WTC11 (cell line): Measurements from ENCODE around the gene DDX51. TPM values are rescaled to one million over a fixed set of nuclear protein-coding genes. Genes with fewer than 3 reads are reported as not detected.
A peak's percentile ranks its signal among the peaks of the same experiment; 100 is the strongest.

Experiments
- ATAC-seq: fragments of 200-7000 bp; cut with Tn5 transposase; 2 replicates; pipeline ENCODE4 v1.10.0; 2021; ENCODE audit warnings: mild to moderate bottlenecking, moderate library complexity
- CTCF ChIA-PET: fragments of 300-600 bp; sonication (Branson Sonifier 250); formaldehyde crosslinking; loops from one replicate; lab custom pipeline; 2021; ENCODE audit warnings: antibody characterized with exemption; lab: Charles Lee
- POLR2A ChIA-PET: fragments of 350-600 bp; sonication (Branson Sonifier 250); formaldehyde crosslinking; loops from one replicate; lab custom pipeline; 2021; ENCODE audit warnings: antibody characterized with exemption; lab: Charles Lee
- DNase-seq: peaks from one replicate; pipeline ENCODE4 v3.0.0; 2021; ENCODE audit warnings: low spot score
- H3K27ac Mint-ChIP-seq: 2 replicates; pipeline ENCODE4 v1.8.0; 2021; ENCODE audit warnings: mixed read lengths
- H3K27me3 Mint-ChIP-seq: 2 replicates; pipeline ENCODE4 v1.8.0; 2021; ENCODE audit warnings: low read depth, mild to moderate bottlenecking, moderate library complexity, mixed read lengths
- H3K36me3 Mint-ChIP-seq: 2 replicates; pipeline ENCODE4 v1.8.0; 2021; ENCODE audit warnings: mixed read lengths
- H3K4me1 Mint-ChIP-seq: 2 replicates; pipeline ENCODE4 v1.8.0; 2022; ENCODE audit warnings: mixed read lengths
- H3K4me3 Mint-ChIP-seq: 2 replicates; pipeline ENCODE4 v1.8.0; 2021; ENCODE audit warnings: mild to moderate bottlenecking, moderate library complexity, mixed read lengths
- H3K9me3 Mint-ChIP-seq: 2 replicates; pipeline ENCODE4 v1.8.0; 2021; ENCODE audit warnings: mixed read lengths
- ELF4 ChIP-seq: sonication (generic); formaldehyde crosslinking; IDR thresholded peaks from 2 replicates; pipeline ENCODE4 v1.8.1; 2022; ENCODE audit warnings: low read depth, mild to moderate bottlenecking, moderate library complexity, missing genetic modification reagents
- FOXK1 ChIP-seq: sonication (generic); formaldehyde crosslinking; IDR thresholded peaks from 2 replicates; pipeline ENCODE4 v1.8.0; 2022; ENCODE audit warnings: mild to moderate bottlenecking, moderate library complexity, missing genetic modification reagents
- JUN ChIP-seq: sonication (generic); formaldehyde crosslinking; IDR thresholded peaks from 2 replicates; pipeline ENCODE4 v1.8.0; 2023; ENCODE audit warnings: mild to moderate bottlenecking, missing genetic modification reagents
- MXD4 ChIP-seq: fragments of 250-450 bp; sonication (Bioruptor Pico); IDR thresholded peaks from 2 replicates; pipeline ENCODE4 v1.8.0; 2021; ENCODE audit warnings: mild to moderate bottlenecking, moderate library complexity, borderline replicate concordance
- NFE2L1 ChIP-seq: sonication (generic); formaldehyde crosslinking; IDR thresholded peaks from 2 replicates; pipeline ENCODE4 v1.8.1; 2023; ENCODE audit warnings: missing genetic modification reagents
- PRRX2 ChIP-seq: fragments of 250-450 bp; sonication (Bioruptor Pico); IDR thresholded peaks from 2 replicates; pipeline ENCODE4 v1.8.0; 2021; ENCODE audit warnings: mild to moderate bottlenecking
- SMAD4 ChIP-seq: sonication (generic); formaldehyde crosslinking; IDR thresholded peaks from 2 replicates; pipeline ENCODE4 v1.8.0; 2022; ENCODE audit warnings: mild to moderate bottlenecking, missing genetic modification reagents
- TP53 ChIP-seq: sonication (generic); formaldehyde crosslinking; IDR thresholded peaks from 2 replicates; pipeline ENCODE4 v1.8.1; 2023; ENCODE audit warnings: mild to moderate bottlenecking, missing genetic modification reagents
- ZBTB21 ChIP-seq: sonication (generic); formaldehyde crosslinking; IDR thresholded peaks from 2 replicates; pipeline ENCODE4 v1.8.1; 2023; ENCODE audit warnings: mild to moderate bottlenecking, missing genetic modification reagents, borderline replicate concordance
- ZNF232 ChIP-seq: sonication (generic); formaldehyde crosslinking; IDR thresholded peaks from 2 replicates; pipeline ENCODE4 v1.8.0; 2022; ENCODE audit warnings: mild to moderate bottlenecking, missing genetic modification reagents
- ZNF396 ChIP-seq: fragments of 250-450 bp; sonication (Bioruptor Pico); IDR thresholded peaks from 2 replicates; pipeline ENCODE4 v1.8.0; 2021; ENCODE audit warnings: mild to moderate bottlenecking, moderate library complexity, borderline replicate concordance
- ZNF416 ChIP-seq: fragments of 250-450 bp; sonication (Bioruptor Pico); IDR thresholded peaks from 2 replicates; pipeline ENCODE4 v1.9.0; 2021; ENCODE audit warnings: mild to moderate bottlenecking, inconsistent platforms
- ZNF423 ChIP-seq: fragments of 250-450 bp; sonication (Bioruptor Pico); IDR thresholded peaks from 2 replicates; pipeline ENCODE4 v2.1.2; 2022; ENCODE audit warnings: mild to moderate bottlenecking, moderate library complexity
- total RNA-seq: library from RNA; stranded (reverse); gene quantifications from 3 replicates; pipeline ENCODE4 v1.2.3, GENCODE V29; 2021
- TF ChIP-seq, protein P1 (sequence below): sonication (generic); formaldehyde crosslinking; IDR thresholded peaks from 2 replicates; pipeline ENCODE4 v1.8.1; 2023; ENCODE audit warnings: mild to moderate bottlenecking, missing genetic modification reagents
- TF ChIP-seq, protein P2 (sequence below): fragments of 250-450 bp; sonication (Bioruptor Pico); IDR thresholded peaks from 2 replicates; pipeline ENCODE4 v1.9.0; 2021; ENCODE audit warnings: mild to moderate bottlenecking
- TF ChIP-seq, protein P3 (sequence below): sonication (generic); formaldehyde crosslinking; IDR thresholded peaks from 2 replicates; pipeline ENCODE4 v1.8.1; 2022; ENCODE audit warnings: low read depth, mild to moderate bottlenecking, moderate library complexity, missing genetic modification reagents, borderline replicate concordance
- TF ChIP-seq, protein P4 (sequence below): fragments of 250-450 bp; sonication (Bioruptor Pico); IDR thresholded peaks from 2 replicates; pipeline ENCODE4 v1.9.0; 2021; ENCODE audit warnings: mild to moderate bottlenecking, borderline replicate concordance
- TF ChIP-seq, protein P5 (sequence below): sonication (generic); formaldehyde crosslinking; IDR thresholded peaks from 2 replicates; pipeline ENCODE4 v1.8.1; 2022; ENCODE audit warnings: mild to moderate bottlenecking, moderate library complexity, missing genetic modification reagents
- TF ChIP-seq, protein P6 (sequence below): fragments of 250-450 bp; sonication (Bioruptor Pico); IDR thresholded peaks from 2 replicates; pipeline ENCODE4 v2.1.2; 2022; ENCODE audit warnings: mild to moderate bottlenecking, moderate library complexity

DDX51 gene
- total RNA-seq, 1 experiment from 2014 or later = 32.7 TPM

DNA sequence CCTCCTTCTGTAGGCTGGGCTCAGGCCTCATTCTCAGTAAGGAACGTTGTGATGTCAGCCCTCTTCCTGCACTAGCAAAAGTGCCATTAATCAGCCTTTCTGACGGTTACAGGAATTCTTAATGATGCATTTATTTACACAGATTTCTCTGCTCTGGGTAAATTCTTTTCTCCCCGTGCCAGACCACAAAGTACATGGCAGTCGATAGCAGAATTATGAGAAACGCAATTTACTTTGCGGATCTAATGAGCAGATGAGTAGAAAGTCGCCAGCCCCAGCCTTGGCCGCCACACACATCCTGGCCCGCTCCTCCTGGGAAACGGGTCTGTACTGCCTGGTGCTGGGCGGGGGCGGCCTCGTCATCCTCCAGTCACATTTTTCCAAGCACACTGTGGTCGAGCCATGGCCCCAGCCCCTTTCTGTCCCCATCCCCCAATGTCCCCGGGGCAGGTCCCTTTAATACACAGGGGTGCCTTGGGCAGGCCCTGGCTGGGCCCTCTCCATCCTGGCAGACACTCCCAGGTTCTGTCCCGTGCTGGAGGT is 26.0 kb upstream of the DDX51 start (continued):
- TF ChIP-seq, protein P1, sequence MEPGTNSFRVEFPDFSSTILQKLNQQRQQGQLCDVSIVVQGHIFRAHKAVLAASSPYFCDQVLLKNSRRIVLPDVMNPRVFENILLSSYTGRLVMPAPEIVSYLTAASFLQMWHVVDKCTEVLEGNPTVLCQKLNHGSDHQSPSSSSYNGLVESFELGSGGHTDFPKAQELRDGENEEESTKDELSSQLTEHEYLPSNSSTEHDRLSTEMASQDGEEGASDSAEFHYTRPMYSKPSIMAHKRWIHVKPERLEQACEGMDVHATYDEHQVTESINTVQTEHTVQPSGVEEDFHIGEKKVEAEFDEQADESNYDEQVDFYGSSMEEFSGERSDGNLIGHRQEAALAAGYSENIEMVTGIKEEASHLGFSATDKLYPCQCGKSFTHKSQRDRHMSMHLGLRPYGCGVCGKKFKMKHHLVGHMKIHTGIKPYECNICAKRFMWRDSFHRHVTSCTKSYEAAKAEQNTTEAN (CRISPR knock-in tag) = no peak
- TF ChIP-seq, protein P2, sequence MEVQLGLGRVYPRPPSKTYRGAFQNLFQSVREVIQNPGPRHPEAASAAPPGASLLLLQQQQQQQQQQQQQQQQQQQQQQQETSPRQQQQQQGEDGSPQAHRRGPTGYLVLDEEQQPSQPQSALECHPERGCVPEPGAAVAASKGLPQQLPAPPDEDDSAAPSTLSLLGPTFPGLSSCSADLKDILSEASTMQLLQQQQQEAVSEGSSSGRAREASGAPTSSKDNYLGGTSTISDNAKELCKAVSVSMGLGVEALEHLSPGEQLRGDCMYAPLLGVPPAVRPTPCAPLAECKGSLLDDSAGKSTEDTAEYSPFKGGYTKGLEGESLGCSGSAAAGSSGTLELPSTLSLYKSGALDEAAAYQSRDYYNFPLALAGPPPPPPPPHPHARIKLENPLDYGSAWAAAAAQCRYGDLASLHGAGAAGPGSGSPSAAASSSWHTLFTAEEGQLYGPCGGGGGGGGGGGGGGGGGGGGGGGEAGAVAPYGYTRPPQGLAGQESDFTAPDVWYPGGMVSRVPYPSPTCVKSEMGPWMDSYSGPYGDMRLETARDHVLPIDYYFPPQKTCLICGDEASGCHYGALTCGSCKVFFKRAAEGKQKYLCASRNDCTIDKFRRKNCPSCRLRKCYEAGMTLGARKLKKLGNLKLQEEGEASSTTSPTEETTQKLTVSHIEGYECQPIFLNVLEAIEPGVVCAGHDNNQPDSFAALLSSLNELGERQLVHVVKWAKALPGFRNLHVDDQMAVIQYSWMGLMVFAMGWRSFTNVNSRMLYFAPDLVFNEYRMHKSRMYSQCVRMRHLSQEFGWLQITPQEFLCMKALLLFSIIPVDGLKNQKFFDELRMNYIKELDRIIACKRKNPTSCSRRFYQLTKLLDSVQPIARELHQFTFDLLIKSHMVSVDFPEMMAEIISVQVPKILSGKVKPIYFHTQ (CRISPR knock-in tag) = no peak
- TF ChIP-seq, protein P3, sequence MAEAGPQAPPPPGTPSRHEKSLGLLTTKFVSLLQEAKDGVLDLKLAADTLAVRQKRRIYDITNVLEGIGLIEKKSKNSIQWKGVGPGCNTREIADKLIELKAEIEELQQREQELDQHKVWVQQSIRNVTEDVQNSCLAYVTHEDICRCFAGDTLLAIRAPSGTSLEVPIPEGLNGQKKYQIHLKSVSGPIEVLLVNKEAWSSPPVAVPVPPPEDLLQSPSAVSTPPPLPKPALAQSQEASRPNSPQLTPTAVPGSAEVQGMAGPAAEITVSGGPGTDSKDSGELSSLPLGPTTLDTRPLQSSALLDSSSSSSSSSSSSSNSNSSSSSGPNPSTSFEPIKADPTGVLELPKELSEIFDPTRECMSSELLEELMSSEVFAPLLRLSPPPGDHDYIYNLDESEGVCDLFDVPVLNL = no peak
- no peak for TF ChIP-seq FOXK1 (CRISPR knock-in tag)
- TF ChIP-seq SMAD4 (CRISPR knock-in tag) = no peak

DNA sequence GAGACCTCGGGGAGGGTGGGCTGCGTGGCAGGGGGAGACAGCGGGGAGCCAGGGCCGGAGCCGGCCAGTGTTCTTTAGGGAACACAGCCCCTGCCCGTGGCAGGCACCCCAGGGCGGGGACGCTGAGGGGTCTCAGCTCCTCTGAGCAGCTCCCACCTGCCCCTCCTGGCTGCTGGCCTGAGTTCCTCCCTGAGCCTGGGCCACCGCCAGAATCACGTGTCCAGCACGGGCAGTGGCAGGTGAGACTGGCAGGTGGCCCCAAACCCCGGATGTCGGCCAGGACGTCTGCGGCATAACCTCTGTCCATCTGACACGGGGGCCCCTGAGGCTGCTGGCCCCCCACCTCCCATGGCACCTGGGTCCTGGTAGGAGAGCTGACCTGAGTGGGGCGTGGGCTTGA is 25.3 kb upstream of the DDX51 start:
- CTCF ChIA-PET = no interaction called here
- H3K4me3 Mint-ChIP-seq = no peak overlapping the region
- H3K9me3 Mint-ChIP-seq = peaks cover 15% of the 10 kb centered on the region
- H3K36me3 Mint-ChIP-seq = no peaks in the 10 kb centered on the region
- no peak overlapping the region for H3K27ac Mint-ChIP-seq
- POLR2A ChIA-PET = no interaction called here
- DNase-seq (no peak), ATAC-seq (no peak)
- H3K27me3 Mint-ChIP-seq = peaks cover 20% of the 10 kb centered on the region
- no peaks in the 10 kb centered on the region for H3K4me1 Mint-ChIP-seq
- TF ChIP-seq ZNF423 (no peak), TP53 (CRISPR knock-in tag) (no peak), JUN (CRISPR knock-in tag) (no peak), FOXK1 (CRISPR knock-in tag) (no peak)

DNA sequence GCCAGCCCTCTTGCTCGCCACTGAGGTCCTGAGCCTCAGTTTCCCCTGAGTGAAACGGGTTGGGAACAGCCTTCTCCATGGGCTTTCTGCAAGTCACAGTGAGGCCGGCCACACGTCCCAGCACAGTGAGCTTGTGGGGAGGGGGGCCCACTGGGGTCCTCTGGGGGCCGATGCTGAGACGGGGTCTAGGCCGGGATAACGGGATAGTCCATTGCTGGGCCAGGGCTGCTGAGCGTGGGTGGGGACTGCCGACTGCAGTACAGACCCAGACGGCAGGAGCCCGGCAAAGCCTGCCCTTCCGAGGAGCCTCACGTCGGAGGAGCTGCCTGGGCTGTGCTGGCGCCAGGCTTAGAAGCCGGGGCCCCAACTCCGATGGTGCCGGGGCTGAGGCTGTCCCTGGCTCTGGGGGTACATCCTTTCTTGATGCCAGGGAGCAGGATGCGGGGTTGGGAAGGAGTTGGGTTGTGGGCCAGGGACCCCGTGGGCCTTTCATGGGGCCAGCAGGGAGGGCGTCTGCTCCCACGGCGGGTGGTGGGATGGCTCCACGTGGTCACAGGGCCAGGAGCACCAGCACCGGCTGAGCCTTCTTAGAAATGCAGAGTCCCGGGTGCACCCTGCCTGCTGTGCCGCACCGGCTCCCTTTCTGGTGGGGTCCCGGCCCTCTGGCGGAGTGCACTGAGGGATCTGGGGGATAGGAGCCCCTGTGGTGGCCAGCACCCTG is 24.4 kb upstream of the DDX51 start:
- CTCF ChIA-PET = interaction anchor here (1.4 to 1.8 kb wide), 3 partner anchors 15 to 246 kb away, joined by 3 to 7 read pairs (median 5); no protein-coding TSS in a partner anchor
- H3K4me3 Mint-ChIP-seq = no peak overlapping the region
- H3K9me3 Mint-ChIP-seq = peaks cover 15% of the 10 kb centered on the region
- no peak for ATAC-seq
- H3K36me3 Mint-ChIP-seq = no peaks in the 10 kb centered on the region
- POLR2A ChIA-PET = no interaction called here
- no peak overlapping the region for H3K27ac Mint-ChIP-seq
- peaks cover 25% of the 10 kb centered on the region for H3K27me3 Mint-ChIP-seq
- H3K4me1 Mint-ChIP-seq = no peaks in the 10 kb centered on the region
- peak; percentile 8 for DNase-seq
- TF ChIP-seq ZBTB21 (CRISPR knock-in tag) (no peak), NFE2L1 (CRISPR knock-in tag) (no peak), ZNF396 (CRISPR knock-in tag) (no peak), MXD4 (no peak), PRRX2 (no peak), ELF4 (CRISPR knock-in tag) (no peak), ZNF416 (CRISPR knock-in tag) (no peak), ZNF232 (no peak)
- TF ChIP-seq, protein P3 = no peak
- TF ChIP-seq, protein P4, sequence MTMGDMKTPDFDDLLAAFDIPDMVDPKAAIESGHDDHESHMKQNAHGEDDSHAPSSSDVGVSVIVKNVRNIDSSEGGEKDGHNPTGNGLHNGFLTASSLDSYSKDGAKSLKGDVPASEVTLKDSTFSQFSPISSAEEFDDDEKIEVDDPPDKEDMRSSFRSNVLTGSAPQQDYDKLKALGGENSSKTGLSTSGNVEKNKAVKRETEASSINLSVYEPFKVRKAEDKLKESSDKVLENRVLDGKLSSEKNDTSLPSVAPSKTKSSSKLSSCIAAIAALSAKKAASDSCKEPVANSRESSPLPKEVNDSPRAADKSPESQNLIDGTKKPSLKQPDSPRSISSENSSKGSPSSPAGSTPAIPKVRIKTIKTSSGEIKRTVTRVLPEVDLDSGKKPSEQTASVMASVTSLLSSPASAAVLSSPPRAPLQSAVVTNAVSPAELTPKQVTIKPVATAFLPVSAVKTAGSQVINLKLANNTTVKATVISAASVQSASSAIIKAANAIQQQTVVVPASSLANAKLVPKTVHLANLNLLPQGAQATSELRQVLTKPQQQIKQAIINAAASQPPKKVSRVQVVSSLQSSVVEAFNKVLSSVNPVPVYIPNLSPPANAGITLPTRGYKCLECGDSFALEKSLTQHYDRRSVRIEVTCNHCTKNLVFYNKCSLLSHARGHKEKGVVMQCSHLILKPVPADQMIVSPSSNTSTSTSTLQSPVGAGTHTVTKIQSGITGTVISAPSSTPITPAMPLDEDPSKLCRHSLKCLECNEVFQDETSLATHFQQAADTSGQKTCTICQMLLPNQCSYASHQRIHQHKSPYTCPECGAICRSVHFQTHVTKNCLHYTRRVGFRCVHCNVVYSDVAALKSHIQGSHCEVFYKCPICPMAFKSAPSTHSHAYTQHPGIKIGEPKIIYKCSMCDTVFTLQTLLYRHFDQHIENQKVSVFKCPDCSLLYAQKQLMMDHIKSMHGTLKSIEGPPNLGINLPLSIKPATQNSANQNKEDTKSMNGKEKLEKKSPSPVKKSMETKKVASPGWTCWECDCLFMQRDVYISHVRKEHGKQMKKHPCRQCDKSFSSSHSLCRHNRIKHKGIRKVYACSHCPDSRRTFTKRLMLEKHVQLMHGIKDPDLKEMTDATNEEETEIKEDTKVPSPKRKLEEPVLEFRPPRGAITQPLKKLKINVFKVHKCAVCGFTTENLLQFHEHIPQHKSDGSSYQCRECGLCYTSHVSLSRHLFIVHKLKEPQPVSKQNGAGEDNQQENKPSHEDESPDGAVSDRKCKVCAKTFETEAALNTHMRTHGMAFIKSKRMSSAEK (CRISPR knock-in tag) = no peak
- TF ChIP-seq, protein P5, sequence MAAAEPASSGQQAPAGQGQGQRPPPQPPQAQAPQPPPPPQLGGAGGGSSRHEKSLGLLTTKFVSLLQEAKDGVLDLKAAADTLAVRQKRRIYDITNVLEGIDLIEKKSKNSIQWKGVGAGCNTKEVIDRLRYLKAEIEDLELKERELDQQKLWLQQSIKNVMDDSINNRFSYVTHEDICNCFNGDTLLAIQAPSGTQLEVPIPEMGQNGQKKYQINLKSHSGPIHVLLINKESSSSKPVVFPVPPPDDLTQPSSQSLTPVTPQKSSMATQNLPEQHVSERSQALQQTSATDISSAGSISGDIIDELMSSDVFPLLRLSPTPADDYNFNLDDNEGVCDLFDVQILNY (CRISPR knock-in tag) = no peak
- TF ChIP-seq, protein P6, sequence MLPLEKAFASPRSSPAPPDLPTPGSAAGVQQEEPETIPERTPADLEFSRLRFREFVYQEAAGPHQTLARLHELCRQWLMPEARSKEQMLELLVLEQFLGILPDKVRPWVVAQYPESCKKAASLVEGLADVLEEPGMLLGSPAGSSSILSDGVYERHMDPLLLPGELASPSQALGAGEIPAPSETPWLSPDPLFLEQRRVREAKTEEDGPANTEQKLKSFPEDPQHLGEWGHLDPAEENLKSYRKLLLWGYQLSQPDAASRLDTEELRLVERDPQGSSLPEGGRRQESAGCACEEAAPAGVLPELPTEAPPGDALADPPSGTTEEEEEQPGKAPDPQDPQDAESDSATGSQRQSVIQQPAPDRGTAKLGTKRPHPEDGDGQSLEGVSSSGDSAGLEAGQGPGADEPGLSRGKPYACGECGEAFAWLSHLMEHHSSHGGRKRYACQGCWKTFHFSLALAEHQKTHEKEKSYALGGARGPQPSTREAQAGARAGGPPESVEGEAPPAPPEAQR (CRISPR knock-in tag) = no peak
